LHCN-M2 (cell line): ENCODE measurements around the gene MMP24. TPM values are rescaled to one million over a fixed set of nuclear protein-coding genes. Genes with fewer than 3 reads are reported as not detected.
A peak's percentile ranks its signal among the peaks of the same experiment; 100 is the strongest.
"Not testable (repeated sequence)": the region's sequence is repeated elsewhere in the genome, so short reads cannot be mapped to it uniquely, and the experiment has no call there.

Experiments used
- DNase-seq: peaks from one replicate; pipeline ENCODE4 v3.0.0-alpha.2; 2012; ENCODE audit warnings: low read depth
- polyA plus RNA-seq: library from polyadenylated mRNA; unstranded; fragments of >200 nt; gene quantifications from one replicate; pipeline ENCODE4 v1.2.1, GENCODE V29; 2012; ENCODE audit warnings: missing spikeins
- total RNA-seq: library from RNA; depleted of rRNA; stranded (reverse); fragments of >200 nt; gene quantifications from 2 replicates; pipeline ENCODE4 v1.2.3, GENCODE V29; 2014; rRNA removed

The MMP24 gene
- 0.26 and 0.69 TPM in 2 replicates for total RNA-seq
- polyA plus RNA-seq = 0.84 TPM

- no peak for DNase-seq
Measured at GRCh38 chr20:35226126-35226883, at the start of gene MMP24. TSS of gene MMP24 (plus strand) at chr20:35226690. CDS start at chr20:35226739, 49 bp downstream.

DNA sequence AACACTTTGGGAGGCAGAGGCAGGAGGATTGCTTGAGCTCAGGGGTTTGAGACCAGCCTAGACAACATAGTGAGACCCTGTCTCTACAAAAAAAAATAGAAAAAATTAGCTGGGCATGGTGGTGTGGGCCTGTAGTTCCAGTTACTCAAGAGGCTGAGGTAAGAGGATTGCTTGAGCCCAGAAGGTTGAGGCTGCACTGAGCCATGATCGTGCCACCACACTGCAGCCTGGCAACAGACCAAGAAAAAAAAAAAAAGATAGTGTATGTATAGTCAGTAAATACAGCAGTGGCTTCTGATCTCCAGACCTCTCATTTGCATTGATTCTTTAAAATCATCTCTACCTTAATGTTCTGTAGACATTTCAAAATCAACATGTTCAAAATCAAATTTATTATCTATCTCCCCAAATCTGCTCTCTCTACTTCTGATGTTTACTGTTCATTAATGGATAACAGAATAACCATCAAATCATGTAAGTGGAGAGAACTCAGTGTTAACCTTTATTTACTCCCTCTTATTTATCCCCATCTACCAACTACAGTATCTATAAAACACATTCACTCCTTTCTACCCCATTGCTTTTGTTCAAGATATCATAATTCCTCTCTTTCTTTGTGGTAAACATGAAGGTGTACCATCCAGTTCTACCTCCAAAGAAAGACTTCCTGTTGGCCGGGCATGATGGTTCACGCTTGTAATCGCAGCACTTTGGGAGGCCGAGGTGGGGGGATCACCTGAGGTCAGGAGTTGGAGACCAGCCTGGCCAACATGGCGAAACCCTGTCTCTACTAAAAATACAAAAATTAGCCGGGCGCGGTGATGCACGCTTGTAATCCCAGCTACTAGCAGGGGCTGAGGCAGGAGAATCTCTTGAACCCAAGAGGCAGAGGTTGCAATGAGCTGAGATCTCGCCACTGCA, 46.9 kb upstream of the MMP24 start:
- no peak for DNase-seq

DNA sequence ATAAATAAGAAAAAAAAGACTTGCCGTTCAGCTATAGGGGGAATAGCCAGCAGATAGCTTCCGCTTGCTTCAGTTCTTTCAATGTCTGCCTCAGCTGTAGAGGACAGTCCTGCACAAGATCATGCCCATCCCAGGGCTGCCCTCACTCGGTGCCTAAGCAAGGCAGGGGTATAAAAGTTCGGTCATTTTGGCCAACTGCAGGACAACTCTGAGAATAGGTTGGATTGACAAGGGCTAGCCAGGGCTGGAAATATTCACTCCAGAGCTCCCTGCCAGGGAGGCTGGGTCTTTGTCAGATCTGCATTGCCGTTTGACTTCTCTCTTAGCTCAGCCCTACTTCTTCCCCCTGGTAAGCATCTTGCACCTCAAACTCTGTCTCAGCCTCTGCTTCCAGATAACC, 46.2 kb upstream of the MMP24 start:
- DNase-seq = no peak

- DNase-seq = no peak
Measured at GRCh38 chr20:35181731-35182130, 44.8 kb upstream of the MMP24 start.

DNA sequence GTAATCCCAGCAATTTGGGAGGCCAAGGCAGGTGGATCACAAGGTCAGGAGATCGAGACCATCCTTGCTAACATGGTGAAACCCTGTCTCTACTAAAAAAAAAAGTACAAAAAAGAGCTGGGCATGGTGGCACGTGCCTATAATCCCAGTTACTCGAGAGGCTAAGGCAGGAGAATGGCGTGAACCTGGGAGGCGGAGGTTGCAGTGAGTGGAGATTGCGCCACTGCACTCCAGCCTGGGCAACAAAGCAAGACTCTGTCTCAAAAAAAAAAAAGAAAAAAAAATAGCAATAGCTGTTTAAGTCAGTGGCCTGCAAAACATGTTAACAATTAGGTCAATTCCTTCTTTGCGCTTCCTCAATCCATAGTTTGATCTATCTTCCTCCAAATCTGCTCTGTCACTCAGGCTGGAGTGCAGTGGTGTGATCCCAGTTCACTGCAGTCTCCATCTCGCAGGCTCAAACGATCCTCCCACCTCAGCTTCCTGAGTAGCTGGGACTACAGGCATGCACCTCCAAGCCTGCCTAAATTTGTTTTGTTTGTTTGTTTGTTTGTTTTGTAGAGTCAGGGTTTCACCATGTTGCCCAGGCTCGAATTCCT, 39.7 kb upstream of the MMP24 start:
- not testable (repeated sequence) for DNase-seq

GRCh38 chr20:35187584-35188190, 38.8 kb upstream of the MMP24 start:
- DNase-seq = no peak

GRCh38 chr20:35189223-35189622, 37.3 kb upstream of the MMP24 start:
- not testable (repeated sequence) for DNase-seq

- no peak for DNase-seq
Measured at GRCh38 chr20:35190556-35190955, 35.9 kb upstream of the MMP24 start.

DNA sequence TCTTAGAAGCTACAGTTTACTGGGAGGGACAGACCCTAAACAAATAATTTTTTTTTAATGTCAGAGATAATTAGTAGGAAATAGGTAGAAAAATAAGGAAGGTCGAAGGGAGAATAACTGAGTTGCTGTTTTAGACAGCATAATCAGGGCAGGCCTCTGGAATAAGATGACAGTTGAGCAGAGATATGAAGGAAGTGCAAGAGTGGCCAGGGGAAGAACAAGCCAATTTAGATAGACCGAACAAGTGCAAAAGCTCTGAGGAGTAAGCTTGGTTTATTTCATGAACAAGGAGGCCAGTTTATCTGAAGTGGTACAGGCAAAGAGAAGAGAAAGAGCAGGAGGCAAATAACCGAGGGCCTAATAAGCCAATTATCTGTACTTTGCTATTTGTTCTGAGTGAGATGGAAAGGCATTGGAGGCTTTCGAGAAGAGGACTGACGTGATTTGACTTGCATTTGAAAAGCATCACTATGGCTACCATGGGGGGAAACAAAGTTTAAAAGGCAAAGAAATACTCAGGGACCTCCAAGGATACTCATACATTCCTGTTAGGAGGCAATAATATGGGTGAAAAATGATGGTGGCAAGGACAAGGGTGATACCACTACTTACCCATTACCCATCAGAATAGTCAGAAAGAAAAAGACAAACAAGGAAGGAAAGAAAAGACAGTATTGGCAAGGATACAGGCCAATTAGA, 34.9 kb upstream of the MMP24 start:
- DNase-seq = no peak

GRCh38 chr20:35192118-35192872, 34.2 kb upstream of the MMP24 start:
- DNase-seq = no peak

- not testable (repeated sequence) for DNase-seq
Measured at GRCh38 chr20:35193031-35193791, 33.3 kb upstream of the MMP24 start.

DNA sequence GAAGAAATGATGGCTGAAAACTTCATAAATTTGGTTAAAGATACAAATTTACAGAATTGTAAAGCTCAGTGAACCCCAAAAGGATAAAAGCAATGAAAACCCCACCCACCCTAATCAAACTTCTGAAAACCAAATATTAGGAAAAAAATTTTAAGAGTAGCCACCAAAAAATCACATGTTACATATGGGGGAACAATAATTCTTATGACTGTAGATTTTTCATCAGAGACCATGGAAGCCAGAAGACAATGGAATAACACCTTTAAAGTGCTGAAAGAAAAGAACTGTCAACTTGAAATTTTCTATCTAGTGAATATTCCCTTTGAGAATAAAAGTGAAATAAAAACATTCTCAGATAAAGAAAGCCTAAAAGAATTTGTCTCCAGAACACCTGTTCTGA, 30.2 kb upstream of the MMP24 start:
- DNase-seq = peak; percentile 7

GRCh38 chr20:35199740-35200139, 26.8 kb upstream of the MMP24 start:
- peak; percentile 64 for DNase-seq

DNA sequence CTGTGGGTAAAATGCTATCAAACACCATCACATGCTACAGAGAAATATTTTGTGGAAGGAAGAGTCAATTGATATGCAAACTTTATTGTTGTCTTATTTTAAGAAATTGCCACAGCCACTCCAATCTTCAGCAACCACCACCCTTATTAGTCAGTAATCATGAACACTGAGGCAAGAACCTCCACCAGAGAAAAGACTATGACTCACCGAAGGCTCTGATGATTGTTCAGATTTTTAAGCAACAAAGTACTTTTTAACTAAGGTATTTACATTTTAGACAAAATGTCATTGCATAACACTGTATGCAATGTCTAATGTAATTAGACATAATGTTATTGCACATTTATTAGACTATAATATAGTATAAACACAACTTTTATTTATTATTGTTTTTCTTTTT, 26.2 kb upstream of the MMP24 start:
- DNase-seq = peak; percentile 53

DNA sequence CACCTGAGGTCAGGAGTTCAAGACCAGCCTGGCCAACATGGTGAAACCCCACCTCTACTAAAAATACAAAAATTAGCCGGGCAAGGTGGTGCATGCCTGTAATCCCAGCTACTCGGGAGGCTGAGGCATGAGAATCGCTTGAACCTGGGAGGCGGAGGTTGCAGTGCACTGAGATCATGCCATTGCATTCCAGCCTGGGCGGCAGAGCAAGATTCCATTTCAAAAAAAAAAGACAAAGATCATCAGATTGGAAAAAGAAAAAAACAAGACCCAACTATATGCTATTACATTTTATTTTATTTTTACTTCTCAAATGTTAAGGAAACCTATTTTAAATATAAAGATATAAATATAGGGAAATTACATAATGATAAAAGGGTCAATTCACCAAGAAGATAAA, 25.0 kb upstream of the MMP24 start:
- not testable (repeated sequence) for DNase-seq

- DNase-seq = no peak
Measured at GRCh38 chr20:35206802-35207201, 19.7 kb upstream of the MMP24 start.

GRCh38 chr20:35207950-35208611, 18.4 kb upstream of the MMP24 start:
- peak; percentile 74 for DNase-seq

DNA sequence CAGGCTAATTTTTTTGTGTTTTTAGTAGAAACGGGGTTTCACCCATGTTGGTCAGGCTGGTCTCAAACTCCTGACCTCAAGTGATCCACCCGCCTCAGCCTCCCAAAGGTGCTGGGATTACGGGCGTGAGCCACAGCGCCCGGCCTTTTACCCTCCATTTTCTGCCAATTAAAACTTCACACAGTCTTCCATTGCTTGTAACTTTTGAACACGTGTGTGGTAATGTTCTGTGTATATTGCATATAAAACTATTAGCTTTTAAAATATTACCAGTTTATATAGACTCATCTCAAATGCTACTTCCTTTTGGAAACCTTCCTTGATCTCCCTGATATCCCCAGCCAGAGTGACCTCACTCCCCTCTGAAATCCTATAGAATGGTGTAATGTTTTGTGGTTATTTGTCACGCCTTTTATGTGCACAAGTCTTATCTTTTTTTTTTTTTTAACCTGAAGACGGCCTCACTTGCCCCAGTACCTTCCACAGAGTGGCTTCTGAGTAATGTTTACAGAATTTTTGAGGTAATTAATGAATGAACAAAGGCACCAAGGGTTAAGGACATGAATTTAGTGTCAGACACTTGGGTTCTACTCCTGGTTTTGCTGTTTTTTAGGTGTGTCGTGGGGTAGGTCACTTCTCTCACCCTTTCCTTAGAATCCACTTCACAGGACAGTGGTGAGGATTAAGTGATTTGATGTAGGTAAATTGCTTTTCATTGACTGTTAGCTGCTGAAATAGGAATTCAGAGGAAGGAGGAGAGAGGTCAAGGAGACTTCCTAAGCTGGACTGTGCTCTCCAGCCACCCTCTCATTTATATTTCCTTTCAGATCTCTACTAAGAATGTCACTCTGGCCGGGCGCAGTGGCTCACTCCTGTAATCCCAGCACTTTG, 11.2 kb upstream of the MMP24 start:
- no peak for DNase-seq
